Uterus (tissue), 2 donors: ENCODE data around the gene FILIP1.

Experiments used
- CTCF ChIP-seq, 4 experiments: fragments of 200-600 bp in 2 of 4; fragments of 450-650 bp in 2 of 4; sonication (generic) in 2 of 4; IDR thresholded peaks; one replicate each; pipeline ENCODE4 v1.5.1; 2016 to 2019; ENCODE audit warnings: antibody characterized with exemption in 4 of 4, mild to moderate bottlenecking in 2 of 4, moderate library complexity in 1 of 4
- POLR2A ChIP-seq, 2 donors: fragments of 450-650 bp; IDR thresholded peaks; one replicate each; pipeline ENCODE4 v1.6.1; 2016; ENCODE audit warnings: antibody characterized with exemption in 2 of 2, mild to moderate bottlenecking in 1 of 2, moderate library complexity in 1 of 2

- TF ChIP-seq CTCF (IDR thresholded peaks at IDR 0.05) (no peak), POLR2A (IDR thresholded peaks at IDR 0.05) (no peak)
Measured at GRCh38 chr6:75267461-75267860, 226.1 kb downstream of the FILIP1 start.
